Brain microvascular endothelial cell (primary cell): Measurements from ENCODE around the gene MRPL2.

Experiments used
- DNase-seq: peaks from one replicate; pipeline ENCODE4 v3.0.0-alpha.2; 2020
- H3K27ac ChIP-seq: fragments of 250-450 bp; sonication (Bioruptor Pico); 2 replicates; pipeline ENCODE4 v1.5.1; 2020; ENCODE audit warnings: mild to moderate bottlenecking, moderate library complexity
- H3K27me3 ChIP-seq: fragments of 250-450 bp; sonication (Bioruptor Pico); replicated peaks from 2 replicates; pipeline ENCODE4 v1.5.1; 2020; ENCODE audit warnings: mild to moderate bottlenecking
- H3K36me3 ChIP-seq: fragments of 250-450 bp; sonication (Bioruptor Pico); replicated peaks from 2 replicates; pipeline ENCODE4 v1.5.1; 2020; ENCODE audit warnings: mild to moderate bottlenecking
- H3K4me3 ChIP-seq: 2 replicates; pipeline ENCODE4 v1.5.1; 2011; ENCODE audit warnings: low read depth, mild to moderate bottlenecking, control low read depth, low read length, moderate library complexity
- CTCF ChIP-seq: IDR thresholded peaks from 2 replicates; pipeline ENCODE4 v1.5.1; 2011; ENCODE audit warnings: low read depth, mild to moderate bottlenecking, moderate library complexity, low read length, control low read depth, inconsistent platforms; ENCODE audit errors: missing control alignments
- in situ Hi-C: cut with HindIII; loops from 2 replicates; pipeline ENCODE4 v1.10.0; 2017; ENCODE audit warnings: low sequenced_read_pairs, low pct_ligation_motif_present

MRPL2 gene

DNA sequence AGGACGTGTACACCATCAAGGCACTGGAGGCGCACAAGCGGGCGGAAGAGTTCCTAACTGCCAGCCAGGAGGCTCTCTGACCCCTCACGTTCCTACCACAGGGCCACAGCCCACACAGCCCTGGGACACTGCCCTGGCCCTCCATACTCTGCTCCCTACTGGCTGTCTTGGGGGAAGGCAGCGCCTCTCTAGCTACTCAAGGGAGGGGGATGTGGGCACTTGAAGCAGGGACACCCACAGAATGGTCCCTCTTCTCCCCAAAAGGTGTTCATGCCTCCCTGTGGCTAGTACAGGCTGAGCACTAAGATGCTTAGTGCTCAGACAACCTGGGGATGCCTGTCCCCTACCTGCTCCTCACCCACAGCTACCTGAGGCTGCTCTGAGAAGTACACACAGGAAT, 48.0 kb downstream of the MRPL2 start:
- no peak overlapping the region for H3K4me3 ChIP-seq
- H3K36me3 ChIP-seq, result peaks cover 50% of the 10 kb centered on the region
- in situ Hi-C loops, result no loop called here
- TF ChIP-seq CTCF, result no peak
- no peak overlapping the region for H3K27ac ChIP-seq
- DNase-seq, result no peak
- H3K27me3 ChIP-seq, result no peaks in the 10 kb centered on the region

DNA sequence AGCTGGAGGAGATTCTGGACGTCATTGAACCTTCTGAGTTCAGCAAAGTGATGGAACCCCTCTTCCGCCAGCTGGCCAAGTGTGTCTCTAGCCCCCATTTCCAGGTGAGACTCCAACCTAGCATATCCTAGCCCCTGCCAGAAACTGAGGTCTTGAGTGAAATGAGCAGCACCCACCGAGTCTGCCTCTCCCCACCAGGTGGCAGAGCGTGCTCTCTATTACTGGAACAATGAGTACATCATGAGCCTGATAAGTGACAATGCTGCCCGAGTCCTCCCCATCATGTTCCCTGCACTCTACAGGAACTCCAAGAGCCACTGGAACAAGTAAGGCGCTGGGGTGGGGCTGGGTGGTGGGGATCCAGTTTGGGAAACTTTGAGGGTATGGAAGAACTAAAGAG, 50.1 kb downstream of the MRPL2 start:
- Histone ChIP-seq H3K27me3 (no peaks in the 10 kb centered on the region), H3K4me3 (no peak overlapping the region), H3K27ac (no peak overlapping the region), H3K36me3 (peaks cover 50% of the 10 kb centered on the region)
- DNase-seq, result peak; percentile 34
- TF ChIP-seq CTCF, result peak; percentile 72
- in situ Hi-C loops, result no loop called here

GRCh38 chr6:43007126-43007525, 52.1 kb downstream of the MRPL2 start:
- Histone ChIP-seq H3K36me3 (peaks cover 50% of the 10 kb centered on the region), H3K4me3 (no peak overlapping the region), H3K27ac (no peak overlapping the region), H3K27me3 (no peaks in the 10 kb centered on the region)
- no peak for DNase-seq
- in situ Hi-C loops, result no loop called here
- TF ChIP-seq CTCF, result no peak

DNA sequence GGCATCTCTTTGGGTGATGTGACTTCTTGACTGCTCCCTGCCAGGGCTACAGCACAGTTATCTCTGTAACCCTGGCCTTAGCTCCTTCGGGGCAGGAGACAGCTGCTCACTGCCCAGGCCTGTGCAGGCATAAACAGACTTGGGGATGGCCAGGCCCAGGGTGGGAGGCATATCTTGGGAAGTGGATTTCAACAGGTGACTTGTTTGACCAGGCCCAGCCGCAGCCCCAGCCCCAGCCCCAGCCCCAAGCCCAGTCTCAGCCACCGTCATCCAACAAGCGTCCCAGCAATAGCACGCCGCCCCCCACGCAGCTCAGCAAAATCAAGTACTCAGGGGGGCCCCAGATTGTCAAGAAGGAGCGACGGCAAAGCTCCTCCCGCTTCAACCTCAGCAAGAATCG, 53.0 kb downstream of the MRPL2 start:
- DNase-seq, result no peak
- Histone ChIP-seq H3K36me3 (peaks cover 41% of the 10 kb centered on the region), H3K4me3 (no peak overlapping the region), H3K27ac (no peak overlapping the region), H3K27me3 (no peaks in the 10 kb centered on the region)
- in situ Hi-C loops, result no loop called here
- TF ChIP-seq CTCF, result no peak

- Histone ChIP-seq H3K4me3 (no peak overlapping the region), H3K27ac (no peak overlapping the region), H3K36me3 (peaks cover 38% of the 10 kb centered on the region), H3K27me3 (no peaks in the 10 kb centered on the region)
- TF ChIP-seq CTCF, result no peak
- DNase-seq, result no peak
- in situ Hi-C loops, result no loop called here
Measured at GRCh38 chr6:43005844-43006243, 53.4 kb downstream of the MRPL2 start.
